Measurements from ENCODE around the gene CFAP97D2.
"Not testable (repeated sequence)": the region's sequence is repeated elsewhere in the genome, so short reads cannot be mapped to it uniquely, and the experiment has no call there.

CFAP97D2 gene

GRCh38 chr13:114179087-114179658 lies at the start of gene CFAP97D2:
TSS of gene CFAP97D2 (plus strand) at chr13:114179257. CDS start at chr13:114179331, 74 bp downstream.
- in situ Hi-C loops (cut with MboI; ENCODE audit: low sequenced_read_pairs), result no loop called here

GRCh38 chr13:114129649-114130062 lies 49.4 kb upstream of the CFAP97D2 start:
- in situ Hi-C loops (cut with MboI; ENCODE audit: low sequenced_read_pairs), result loop anchor here (10.0 kb wide), 1 partner anchor 85 kb away; no protein-coding TSS in a partner anchor

- in situ Hi-C loops (cut with MboI; ENCODE audit: low sequenced_read_pairs), result no loop called here
These were observed 48.8 kb upstream of the CFAP97D2 start for GRCh38 chr13:114130131-114130836.

- in situ Hi-C loops (cut with MboI; ENCODE audit: low sequenced_read_pairs), result no loop called here
These were observed 48.0 kb upstream of the CFAP97D2 start for GRCh38 chr13:114130837-114131582.

GRCh38 chr13:114131583-114132418 lies 47.3 kb upstream of the CFAP97D2 start:
- in situ Hi-C loops (cut with MboI; ENCODE audit: low sequenced_read_pairs), result no loop called here

GRCh38 chr13:114132419-114133121 lies 46.5 kb upstream of the CFAP97D2 start, which contains the start of gene RASA3:
TSS of gene RASA3 (minus strand) at chr13:114132623. CDS start at chr13:114132489, 134 bp downstream.
- in situ Hi-C loops (cut with MboI; ENCODE audit: low sequenced_read_pairs), result no loop called here

- in situ Hi-C loops (cut with MboI; ENCODE audit: low sequenced_read_pairs), result not testable (repeated sequence)
These were observed 45.9 kb upstream of the CFAP97D2 start for GRCh38 chr13:114133126-114133525.

GRCh38 chr13:114133552-114133951 lies 45.5 kb upstream of the CFAP97D2 start:
- in situ Hi-C loops (cut with MboI; ENCODE audit: low sequenced_read_pairs), result not testable (repeated sequence)

GRCh38 chr13:114134111-114134943 lies 44.7 kb upstream of the CFAP97D2 start:
- in situ Hi-C loops (cut with MboI; ENCODE audit: low sequenced_read_pairs), result no loop called here

GRCh38 chr13:114134944-114135610 lies 44.0 kb upstream of the CFAP97D2 start:
- in situ Hi-C loops (cut with MboI; ENCODE audit: low sequenced_read_pairs), result no loop called here

- in situ Hi-C loops (cut with MboI; ENCODE audit: low sequenced_read_pairs), result no loop called here
These were observed 43.3 kb upstream of the CFAP97D2 start for GRCh38 chr13:114135731-114136171.

GRCh38 chr13:114136576-114136975 lies 42.5 kb upstream of the CFAP97D2 start:
- in situ Hi-C loops (cut with MboI; ENCODE audit: low sequenced_read_pairs), result no loop called here

- in situ Hi-C loops (cut with MboI; ENCODE audit: low sequenced_read_pairs), result no loop called here
These were observed 38.7 kb upstream of the CFAP97D2 start for GRCh38 chr13:114140131-114140905.

GRCh38 chr13:114140906-114141250 lies 38.2 kb upstream of the CFAP97D2 start:
- in situ Hi-C loops (cut with MboI; ENCODE audit: low sequenced_read_pairs), result no loop called here

GRCh38 chr13:114141261-114141996 lies 37.6 kb upstream of the CFAP97D2 start:
- in situ Hi-C loops (cut with MboI; ENCODE audit: low sequenced_read_pairs), result no loop called here

GRCh38 chr13:114142137-114142550 lies 36.9 kb upstream of the CFAP97D2 start:
- in situ Hi-C loops (cut with MboI; ENCODE audit: low sequenced_read_pairs), result no loop called here
